KMS-11 (cell line): ENCODE measurements around the gene FBXL22.

ENCODE experiments used
- H2AFZ ChIP-seq: fragments of 200-600 bp; sonication (generic); 2 replicates; pipeline ENCODE4 v1.6.1; 2016; ENCODE audit warnings: antibody characterized with exemption, mixed run types, low read depth
- H3K27ac ChIP-seq: fragments of 200-600 bp; sonication (generic); 2 replicates; pipeline ENCODE4 v1.6.1; 2016; ENCODE audit warnings: mild to moderate bottlenecking, mixed run types
- H3K27me3 ChIP-seq: fragments of 200-600 bp; sonication (generic); 2 replicates; pipeline ENCODE4 v1.6.1; 2017; ENCODE audit warnings: mild to moderate bottlenecking, low read depth, mixed run types, moderate library complexity; ENCODE audit not compliant: insufficient read depth
- H3K36me3 ChIP-seq: fragments of 200-600 bp; sonication (generic); 2 replicates; pipeline ENCODE4 v1.6.1; 2017; ENCODE audit warnings: mild to moderate bottlenecking, mixed run types; ENCODE audit not compliant: insufficient read depth
- H3K4me1 ChIP-seq: fragments of 200-600 bp; sonication (generic); 2 replicates; pipeline ENCODE4 v1.6.1; 2016; ENCODE audit warnings: mild to moderate bottlenecking, low read depth, mixed run types; ENCODE audit not compliant: poor library complexity, severe bottlenecking
- H3K4me2 ChIP-seq: fragments of 200-600 bp; sonication (generic); 2 replicates; pipeline ENCODE4 v1.7.0; 2016; ENCODE audit warnings: mild to moderate bottlenecking, mixed run types
- H3K4me3 ChIP-seq: fragments of 200-600 bp; sonication (generic); IDR thresholded peaks from 2 replicates; pipeline ENCODE4 v1.6.1; 2017; ENCODE audit warnings: low read depth, low read length, mixed read lengths; ENCODE audit not compliant: insufficient read depth
- H3K79me2 ChIP-seq: fragments of 200-600 bp; sonication (generic); 2 replicates; pipeline ENCODE4 v1.6.1; 2016; ENCODE audit warnings: low read depth, mixed run types; ENCODE audit not compliant: insufficient read depth
- H3K9ac ChIP-seq: fragments of 200-600 bp; sonication (generic); 2 replicates; pipeline ENCODE4 v1.6.1; 2016; ENCODE audit warnings: mild to moderate bottlenecking, mixed run types
- H4K20me1 ChIP-seq: fragments of 200-600 bp; sonication (generic); 2 replicates; pipeline ENCODE4 v1.6.1; 2016; ENCODE audit warnings: mild to moderate bottlenecking, mixed run types; ENCODE audit not compliant: insufficient read depth
- TF ChIP-seq, protein P1 (sequence below): fragments of 200-600 bp; sonication (generic); conservative IDR thresholded peaks from 2 replicates; pipeline ENCODE4 v1.6.1; 2017; ENCODE audit warnings: low read depth, mild to moderate bottlenecking, antibody characterized with exemption, low read length, moderate library complexity, mixed read lengths

Gene FBXL22

DNA sequence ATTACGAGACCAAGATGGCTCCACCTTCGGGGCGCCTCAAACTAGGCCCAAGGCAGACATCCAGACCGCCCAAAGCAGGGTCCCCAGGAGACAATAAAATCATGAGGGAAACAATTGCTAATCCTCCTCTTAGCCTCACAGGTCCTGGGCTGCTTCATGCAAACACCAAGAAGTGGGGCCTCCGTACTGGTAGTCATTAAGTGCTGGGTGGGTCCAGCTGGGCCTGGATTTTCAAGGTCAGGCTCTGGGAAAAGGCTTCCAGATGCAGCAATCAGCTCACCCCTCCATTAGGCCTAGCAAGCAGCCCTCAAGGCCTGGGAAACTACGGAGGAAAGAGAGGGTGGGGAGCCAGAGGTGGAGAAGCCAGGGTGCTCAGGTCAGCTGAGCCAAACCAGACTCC, 634 bp downstream of the FBXL22 start:
- Histone ChIP-seq H3K4me2 (no peak overlapping the region), H4K20me1 (no peaks in the 10 kb centered on the region), H2AFZ (no peak overlapping the region), H3K9ac (no peak overlapping the region), H3K79me2 (no peaks in the 10 kb centered on the region), H3K27ac (no peak overlapping the region), H3K27me3 (no peaks in the 10 kb centered on the region), H3K4me3 (no peak overlapping the region), H3K36me3 (no peaks in the 10 kb centered on the region), H3K4me1 (peaks cover 23% of the 10 kb centered on the region)
- TF ChIP-seq, protein P1, sequence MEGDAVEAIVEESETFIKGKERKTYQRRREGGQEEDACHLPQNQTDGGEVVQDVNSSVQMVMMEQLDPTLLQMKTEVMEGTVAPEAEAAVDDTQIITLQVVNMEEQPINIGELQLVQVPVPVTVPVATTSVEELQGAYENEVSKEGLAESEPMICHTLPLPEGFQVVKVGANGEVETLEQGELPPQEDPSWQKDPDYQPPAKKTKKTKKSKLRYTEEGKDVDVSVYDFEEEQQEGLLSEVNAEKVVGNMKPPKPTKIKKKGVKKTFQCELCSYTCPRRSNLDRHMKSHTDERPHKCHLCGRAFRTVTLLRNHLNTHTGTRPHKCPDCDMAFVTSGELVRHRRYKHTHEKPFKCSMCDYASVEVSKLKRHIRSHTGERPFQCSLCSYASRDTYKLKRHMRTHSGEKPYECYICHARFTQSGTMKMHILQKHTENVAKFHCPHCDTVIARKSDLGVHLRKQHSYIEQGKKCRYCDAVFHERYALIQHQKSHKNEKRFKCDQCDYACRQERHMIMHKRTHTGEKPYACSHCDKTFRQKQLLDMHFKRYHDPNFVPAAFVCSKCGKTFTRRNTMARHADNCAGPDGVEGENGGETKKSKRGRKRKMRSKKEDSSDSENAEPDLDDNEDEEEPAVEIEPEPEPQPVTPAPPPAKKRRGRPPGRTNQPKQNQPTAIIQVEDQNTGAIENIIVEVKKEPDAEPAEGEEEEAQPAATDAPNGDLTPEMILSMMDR, result no peak

- peak overlapping the region; percentile 75; the same call in 1 of the 2 replicates for H3K27ac ChIP-seq
- peak overlapping the region; percentile 97 for H3K4me2 ChIP-seq
- H3K79me2 ChIP-seq, result no peaks in the 10 kb centered on the region
- peak overlapping the region; percentile 86; the same call in 1 of the 2 replicates for H3K9ac ChIP-seq
- no peaks in the 10 kb centered on the region for H4K20me1 ChIP-seq
- H2AFZ ChIP-seq, result 0 out of 2 replicates have a peak overlapping the region, but pooled peaks have one; percentile 55
- TF ChIP-seq, protein P1, result no peak
- H3K36me3 ChIP-seq, result no peaks in the 10 kb centered on the region
- H3K27me3 ChIP-seq, result no peaks in the 10 kb centered on the region
- no peak overlapping the region for H3K4me3 ChIP-seq
- peaks cover 28% of the 10 kb centered on the region for H3K4me1 ChIP-seq
Measured at GRCh38 chr15:63598473-63599400, 1.6 kb downstream of the FBXL22 start.

GRCh38 chr15:63599401-63600000, 2.3 kb downstream of the FBXL22 start:
- Histone ChIP-seq H4K20me1 (no peaks in the 10 kb centered on the region), H3K36me3 (no peaks in the 10 kb centered on the region), H2AFZ (peak overlapping the region; percentile 55), H3K79me2 (no peaks in the 10 kb centered on the region), H3K27me3 (no peaks in the 10 kb centered on the region), H3K4me1 (peaks cover 28% of the 10 kb centered on the region), H3K9ac (peak overlapping the region; percentile 86), H3K4me2 (peak overlapping the region; percentile 97), H3K4me3 (no peak overlapping the region), H3K27ac (peak overlapping the region; percentile 75)
- TF ChIP-seq, protein P1, result peak; percentile 43

DNA sequence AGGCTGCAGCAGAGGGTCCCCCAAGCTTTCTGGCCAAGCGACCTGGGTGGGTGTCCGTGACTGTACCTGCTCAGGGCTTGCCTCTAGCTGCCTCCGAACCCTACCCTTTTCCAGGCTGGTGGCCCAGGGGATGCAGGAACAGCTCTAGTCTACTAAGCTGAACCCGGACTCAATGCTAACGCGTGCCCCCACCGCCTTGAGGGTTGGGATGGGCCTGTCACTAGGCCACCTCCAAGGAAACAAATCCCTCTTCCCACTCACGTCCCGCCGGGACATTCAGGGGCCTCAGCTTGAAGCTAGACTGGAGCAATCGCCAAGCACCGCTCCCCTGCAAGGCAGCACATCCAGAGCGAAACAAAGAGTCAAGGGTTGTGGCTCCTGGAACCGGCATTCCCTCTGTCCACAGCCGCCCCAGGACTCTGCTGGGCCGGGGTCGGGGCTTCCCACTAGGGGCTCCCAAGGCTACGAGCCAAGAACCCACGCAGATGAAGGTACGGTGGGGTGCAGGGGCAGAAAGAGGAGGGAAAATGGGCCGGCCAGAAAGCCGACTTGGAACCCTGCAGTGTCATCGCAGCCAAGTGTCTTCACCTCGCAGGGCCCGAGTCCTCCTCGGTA, 2.9 kb downstream of the FBXL22 start:
- peaks cover 26% of the 10 kb centered on the region for H3K4me1 ChIP-seq
- H3K27me3 ChIP-seq, result no peaks in the 10 kb centered on the region
- TF ChIP-seq, protein P1, result no peak
- H3K79me2 ChIP-seq, result no peaks in the 10 kb centered on the region
- H3K9ac ChIP-seq, result peak overlapping the region; percentile 86
- peak overlapping the region; percentile 75 for H3K27ac ChIP-seq
- no peak overlapping the region for H3K4me3 ChIP-seq
- peak overlapping the region; percentile 55 for H2AFZ ChIP-seq
- H3K36me3 ChIP-seq, result no peaks in the 10 kb centered on the region
- H3K4me2 ChIP-seq, result peak overlapping the region; percentile 97
- no peaks in the 10 kb centered on the region for H4K20me1 ChIP-seq
